Caco-2 (cell line): ENCODE measurements around the gene GNG7. TPM values are rescaled to one million over a fixed set of nuclear protein-coding genes. Genes with fewer than 3 reads are reported as not detected.
A peak's percentile ranks its signal among the peaks of the same experiment; 100 is the strongest.

Experiments used
- BruUV-seq: library from RNA; stranded (reverse); fragments of 400-500 nt; replicated peaks from 2 replicates; lab custom pipeline; 2021; lab: Mats Ljungman, UMichigan
- CTCF ChIA-PET: fragments of 300-600 bp; sonication (Branson Sonifier 250); formaldehyde crosslinking; loops from one replicate; lab custom pipeline; 2022; ENCODE audit warnings: antibody characterized with exemption; lab: Charles Lee
- POLR2A ChIA-PET: fragments of 300-600 bp; sonication (Branson Sonifier 250); formaldehyde crosslinking; loops from one replicate; lab custom pipeline; 2022; ENCODE audit warnings: antibody characterized with exemption; lab: Charles Lee
- DNase-seq, 2 experiments: peaks; one replicate each; pipeline versions ENCODE4 v3.0.0 to v3.0.0-alpha.2; 2020 to 2022
- H3K27me3 ChIP-seq: replicated peaks from 2 replicates; pipeline ENCODE4 v1.6.0; 2011; ENCODE audit warnings: low read length; ENCODE audit not compliant: control insufficient read depth, insufficient read depth
- H3K36me3 ChIP-seq: 2 replicates; pipeline ENCODE4 v1.5.1; 2011; ENCODE audit warnings: low read length; ENCODE audit not compliant: control insufficient read depth, insufficient read depth
- H3K4me1 ChIP-seq: fragments of 250-450 bp; sonication (Bioruptor Pico); 2 replicates; pipeline ENCODE4 v1.5.1; 2020; ENCODE audit warnings: mild to moderate bottlenecking
- H3K4me3 ChIP-seq: 2 replicates; pipeline ENCODE4 v1.5.1; 2011; ENCODE audit warnings: low read depth, mild to moderate bottlenecking, control low read depth, low read length
- H3K9me3 ChIP-seq: fragments of 250-450 bp; sonication (Bioruptor Pico); 2 replicates; pipeline ENCODE4 v1.5.1; 2020; ENCODE audit warnings: mild to moderate bottlenecking, moderate library complexity
- H3K27ac Mint-ChIP-seq: one replicate; pipeline ENCODE4 v1.8.0; 2022; ENCODE audit warnings: mixed read lengths; ENCODE audit not compliant: unreplicated experiment
- H3K27me3 Mint-ChIP-seq: one replicate; pipeline ENCODE4 v1.8.0; 2022; ENCODE audit warnings: mixed read lengths; ENCODE audit not compliant: insufficient read depth, unreplicated experiment
- H3K36me3 Mint-ChIP-seq: one replicate; pipeline ENCODE4 v1.8.0; 2022; ENCODE audit warnings: mild to moderate bottlenecking, mixed read lengths; ENCODE audit not compliant: insufficient read depth, unreplicated experiment
- H3K4me1 Mint-ChIP-seq: one replicate; pipeline ENCODE4 v1.8.0; 2022; ENCODE audit warnings: low read depth, mixed read lengths; ENCODE audit not compliant: unreplicated experiment
- H3K4me3 Mint-ChIP-seq: one replicate; pipeline ENCODE4 v1.8.0; 2022; ENCODE audit warnings: mild to moderate bottlenecking, moderate library complexity, mixed read lengths; ENCODE audit not compliant: unreplicated experiment
- H3K9me3 Mint-ChIP-seq: one replicate; pipeline ENCODE4 v1.8.0; 2022; ENCODE audit warnings: mixed read lengths; ENCODE audit not compliant: unreplicated experiment
- intact Hi-C: fragments of 100-400 bp; cut with micrococcal nuclease; formaldehyde crosslinking; loops from one replicate; pipeline ENCODE4 v1.10.0; 2022; ENCODE audit not compliant: unreplicated experiment
- total RNA-seq: library from RNA; stranded (reverse); gene quantifications from 2 replicates; pipeline ENCODE4 v1.2.3, GENCODE V29; 2022
- TF ChIP-seq, protein P1 (sequence below), 2 experiments: fragments of 200-600 bp in 1 of 2; IDR thresholded peaks; 1 replicate in 1 of 2; 2 replicates in 1 of 2; pipeline versions ENCODE4 v1.5.1 to v1.8.0; 2011 to 2022; ENCODE audit warnings: antibody characterized with exemption in 1 of 2, control low read depth in 1 of 2, inconsistent platforms in 1 of 2, low read depth in 1 of 2, low read length in 1 of 2, mild to moderate bottlenecking in 1 of 2, moderate library complexity in 1 of 2; ENCODE audit not compliant: insufficient read depth in 1 of 2, severe bottlenecking in 1 of 2, unreplicated experiment in 1 of 2

Gene GNG7
- total RNA-seq, 1 experiment from 2014 or later = 0.43 TPM

DNA sequence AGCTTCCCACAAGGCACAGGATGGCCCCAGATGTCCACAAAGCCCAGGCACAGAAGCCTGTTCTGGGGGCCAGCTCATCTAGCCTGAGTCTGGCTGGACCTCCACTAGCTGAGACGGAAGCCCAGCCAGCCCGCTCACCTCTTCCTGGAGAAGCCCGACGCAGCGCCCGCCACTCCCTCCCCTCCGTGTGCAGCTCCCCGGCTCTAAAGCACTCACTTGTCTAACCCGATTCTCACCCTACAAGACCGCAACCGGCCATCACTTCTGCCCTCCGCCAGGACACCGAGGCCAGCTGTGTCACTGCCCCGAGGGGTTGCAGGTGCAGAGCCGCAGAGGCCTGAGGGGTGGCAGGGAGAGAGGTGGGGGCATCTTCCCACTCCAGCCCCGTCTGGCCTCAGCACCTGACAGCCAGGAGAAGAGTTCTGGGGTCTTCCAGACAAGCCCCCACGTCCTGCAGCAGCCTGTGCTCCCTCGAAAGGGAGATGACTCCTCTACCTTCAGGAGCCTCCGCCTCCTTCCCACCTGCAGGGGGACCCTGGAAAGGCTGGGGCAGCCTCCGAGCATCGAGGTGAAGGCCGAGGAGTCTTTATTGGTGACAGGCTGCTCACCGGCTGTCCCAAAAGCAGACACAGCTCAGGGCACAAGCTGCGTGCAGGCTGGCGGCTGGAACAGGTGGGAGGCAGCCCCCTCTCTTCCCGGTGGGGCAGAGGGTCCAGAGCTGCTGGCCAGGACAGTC lies 24.6 kb upstream of the GNG7 start:
- Mint-ChIP-seq H3K27ac (no peak overlapping the region), H3K27me3 (peaks cover 8% of the 10 kb centered on the region)

DNA sequence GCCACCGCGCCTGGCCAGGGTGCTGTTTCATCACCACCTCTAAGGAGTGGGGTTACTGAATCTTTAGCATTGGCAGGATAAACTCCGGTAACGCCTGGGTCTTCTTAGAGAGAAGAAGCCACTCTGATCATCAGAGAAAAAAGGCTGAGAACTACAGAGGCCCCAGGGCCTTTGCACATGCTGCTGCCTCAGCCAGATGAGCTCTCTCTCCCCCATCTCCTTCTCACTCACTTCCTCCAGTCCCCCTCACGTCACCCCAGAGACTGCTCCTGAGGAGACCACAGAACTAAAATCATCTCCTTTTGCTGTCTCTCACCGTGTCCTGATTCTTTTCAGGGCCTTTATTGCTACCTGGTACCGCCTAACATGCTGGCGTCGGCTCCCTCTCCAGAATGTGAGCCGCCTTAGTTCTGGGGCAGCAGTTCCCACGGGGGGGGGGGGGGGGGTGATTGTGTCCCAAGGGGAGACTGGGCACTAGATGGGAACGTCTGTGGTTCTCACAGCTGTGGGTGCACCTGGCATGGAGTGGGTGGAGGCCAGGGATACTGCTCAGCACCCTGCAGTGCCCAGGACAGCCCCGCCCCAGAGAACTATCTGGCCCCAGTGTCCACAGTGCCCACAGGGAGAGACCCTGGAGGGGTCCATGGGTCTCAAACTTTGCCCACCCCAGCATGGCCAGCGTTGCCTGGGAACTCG lies 23.8 kb upstream of the GNG7 start:
- TF ChIP-seq, protein P1, sequence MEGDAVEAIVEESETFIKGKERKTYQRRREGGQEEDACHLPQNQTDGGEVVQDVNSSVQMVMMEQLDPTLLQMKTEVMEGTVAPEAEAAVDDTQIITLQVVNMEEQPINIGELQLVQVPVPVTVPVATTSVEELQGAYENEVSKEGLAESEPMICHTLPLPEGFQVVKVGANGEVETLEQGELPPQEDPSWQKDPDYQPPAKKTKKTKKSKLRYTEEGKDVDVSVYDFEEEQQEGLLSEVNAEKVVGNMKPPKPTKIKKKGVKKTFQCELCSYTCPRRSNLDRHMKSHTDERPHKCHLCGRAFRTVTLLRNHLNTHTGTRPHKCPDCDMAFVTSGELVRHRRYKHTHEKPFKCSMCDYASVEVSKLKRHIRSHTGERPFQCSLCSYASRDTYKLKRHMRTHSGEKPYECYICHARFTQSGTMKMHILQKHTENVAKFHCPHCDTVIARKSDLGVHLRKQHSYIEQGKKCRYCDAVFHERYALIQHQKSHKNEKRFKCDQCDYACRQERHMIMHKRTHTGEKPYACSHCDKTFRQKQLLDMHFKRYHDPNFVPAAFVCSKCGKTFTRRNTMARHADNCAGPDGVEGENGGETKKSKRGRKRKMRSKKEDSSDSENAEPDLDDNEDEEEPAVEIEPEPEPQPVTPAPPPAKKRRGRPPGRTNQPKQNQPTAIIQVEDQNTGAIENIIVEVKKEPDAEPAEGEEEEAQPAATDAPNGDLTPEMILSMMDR (IDR thresholded peaks at IDR 0.05; ENCODE audit: insufficient read depth in 1 of 2, low read depth in 1 of 2, low read length in 1 of 2, severe bottlenecking in 1 of 2, unreplicated experiment in 1 of 2) = no peak
- ChIA-PET CTCF (no interaction called here), POLR2A (no interaction called here)
- Mint-ChIP-seq H3K27me3 (peaks cover 8% of the 10 kb centered on the region), H3K4me1 (no peaks in the 10 kb centered on the region), H3K4me3 (no peak overlapping the region), H3K9me3 (no peaks in the 10 kb centered on the region), H3K36me3 (no peaks in the 10 kb centered on the region), H3K27ac (no peak overlapping the region)
- no peaks in the 10 kb centered on the region for H3K9me3 ChIP-seq
- no peak for DNase-seq
- no TSS peak for BruUV-seq
- no peaks in the 10 kb centered on the region for H3K27me3 ChIP-seq
- H3K4me3 ChIP-seq = no peak overlapping the region
- intact Hi-C loops = no loop called here
- no peaks in the 10 kb centered on the region for H3K36me3 ChIP-seq
- H3K4me1 ChIP-seq = no peaks in the 10 kb centered on the region

More for the DNA sequence above, 24.6 kb upstream of the GNG7 start:
- ChIA-PET POLR2A (no interaction called here), CTCF (interaction anchor here (1.6 kb wide), 1 partner anchor 79 kb away, joined by 4 read pairs; no protein-coding TSS in a partner anchor)
- Mint-ChIP-seq H3K4me1 (no peaks in the 10 kb centered on the region), H3K9me3 (no peaks in the 10 kb centered on the region), H3K4me3 (no peak overlapping the region), H3K36me3 (no peaks in the 10 kb centered on the region)
- Histone ChIP-seq H3K4me1 (no peaks in the 10 kb centered on the region), H3K4me3 (no peak overlapping the region), H3K9me3 (no peaks in the 10 kb centered on the region), H3K36me3 (no peaks in the 10 kb centered on the region), H3K27me3 (no peaks in the 10 kb centered on the region)
- TF ChIP-seq, protein P1 (IDR thresholded peaks at IDR 0.05; ENCODE audit: insufficient read depth in 1 of 2, low read depth in 1 of 2, low read length in 1 of 2, severe bottlenecking in 1 of 2, unreplicated experiment in 1 of 2) = peak in 1 of 2 experiments; percentile 7
- DNase-seq = no peak
- no TSS peak for BruUV-seq
- intact Hi-C loops = no loop called here

DNA sequence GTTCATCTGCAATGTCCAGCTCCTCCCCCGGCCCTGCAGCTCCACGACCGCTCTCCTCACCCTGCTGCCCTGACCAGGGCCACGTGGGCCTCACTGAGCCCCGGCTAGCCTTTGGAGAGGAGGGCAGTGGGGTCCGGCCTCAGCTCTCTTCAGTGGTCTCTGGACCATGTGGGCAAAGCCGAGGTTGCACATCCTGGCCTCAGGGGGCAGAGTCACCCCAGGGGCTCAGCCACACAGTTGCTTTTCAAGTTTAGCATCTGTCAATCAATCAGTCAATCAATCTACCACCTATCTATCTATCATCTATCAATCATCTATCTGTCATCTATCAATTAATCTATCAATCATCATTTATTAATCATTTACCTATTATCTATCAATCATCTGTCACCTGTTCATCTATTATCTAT lies 21.7 kb upstream of the GNG7 start:
- TF ChIP-seq, protein P1 (IDR thresholded peaks at IDR 0.05; ENCODE audit: insufficient read depth in 1 of 2, low read depth in 1 of 2, low read length in 1 of 2, severe bottlenecking in 1 of 2, unreplicated experiment in 1 of 2) = peak in 1 of 2 experiments; percentile 20
- POLR2A ChIA-PET = no interaction called here
- Histone ChIP-seq H3K9me3 (no peaks in the 10 kb centered on the region), H3K4me3 (no peak overlapping the region), H3K36me3 (no peaks in the 10 kb centered on the region), H3K4me1 (no peaks in the 10 kb centered on the region), H3K27me3 (no peaks in the 10 kb centered on the region)
- Mint-ChIP-seq H3K27ac (no peak overlapping the region), H3K9me3 (no peaks in the 10 kb centered on the region), H3K36me3 (no peaks in the 10 kb centered on the region), H3K4me3 (no peak overlapping the region), H3K4me1 (no peaks in the 10 kb centered on the region), H3K27me3 (peaks cover 12% of the 10 kb centered on the region)
- CTCF ChIA-PET = no interaction called here
- intact Hi-C loops = no loop called here
- BruUV-seq = no TSS peak
- no peak for DNase-seq
